Esophagus muscularis mucosa (tissue), 4 donors: Measurements from ENCODE around the gene PPTC7. TPM values are rescaled to one million over a fixed set of nuclear protein-coding genes. Genes with fewer than 3 reads are reported as not detected.

Experiments used
- DNase-seq: peaks from one replicate; pipeline ENCODE4 v3.0.0-alpha.2; 2017; ENCODE audit errors: extremely low spot score
- H3K27ac ChIP-seq, 4 donors: fragments of 200-600 bp; sonication (generic); replicated peaks in 1 of 4; 1 replicate in 3 of 4; 2 replicates in 1 of 4; pipeline ENCODE4 v1.5.1; 2016 to 2019; ENCODE audit warnings: mild to moderate bottlenecking in 1 of 4
- H3K27me3 ChIP-seq, 4 donors: fragments of 200-600 bp; sonication (generic); one replicate each; pipeline versions ENCODE4 v1.5.1 to v1.6.0; 2016 to 2019
- H3K36me3 ChIP-seq, 4 donors: fragments of 200-600 bp; sonication (generic); one replicate each; pipeline ENCODE4 v1.5.1; 2016 to 2019
- H3K4me1 ChIP-seq, 4 donors: fragments of 200-600 bp; sonication (generic); one replicate each; pipeline ENCODE4 v1.5.1; 2016 to 2019
- H3K4me3 ChIP-seq, 4 donors: fragments of 200-600 bp; sonication (generic); 1 replicate in 2 of 4; 2 replicates in 2 of 4; pipeline ENCODE4 v1.5.1; 2016 to 2019; ENCODE audit warnings: mild to moderate bottlenecking in 4 of 4, moderate library complexity in 1 of 4
- H3K9me3 ChIP-seq, 4 donors: fragments of 200-600 bp; sonication (generic); 1 replicate in 3 of 4; 2 replicates in 1 of 4; pipeline ENCODE4 v1.5.1; 2016 to 2019
- CTCF ChIP-seq, 3 experiments: fragments of 200-600 bp in 2 of 3; fragments of 450-650 bp in 1 of 3; sonication (generic) in 2 of 3; IDR thresholded peaks; one replicate each; pipeline ENCODE4 v1.5.1; 2017 to 2019; ENCODE audit warnings: antibody characterized with exemption in 3 of 3, mild to moderate bottlenecking in 2 of 3, moderate library complexity in 1 of 3
- EP300 ChIP-seq: sonication (generic); formaldehyde crosslinking; IDR thresholded peaks from one replicate; pipeline ENCODE4 v1.6.1; 2017; ENCODE audit warnings: antibody characterized with exemption
- POLR2A ChIP-seq: fragments of 450-650 bp; IDR thresholded peaks from one replicate; pipeline ENCODE4 v1.6.1; 2017; ENCODE audit warnings: antibody characterized with exemption, moderate library complexity, mild to moderate bottlenecking, low read depth
- POLR2AphosphoS5 ChIP-seq, 2 donors: sonication (generic); formaldehyde crosslinking; IDR thresholded peaks; one replicate each; pipeline ENCODE4 v1.6.1; 2017; ENCODE audit warnings: antibody characterized with exemption in 2 of 2
- WGBS: methylation state at CpG from one replicate; pipeline ENCODE4 v1.1.5; 2018; 5-methylcytosine and 5-hydroxymethylcytosine counted together
- intact Hi-C: fragments of 100-400 bp; cut with DNase I; formaldehyde crosslinking; loops from one replicate; pipeline ENCODE4 v1.15.1; 2023
- total RNA-seq, 4 donors: library from RNA; depleted of rRNA; stranded (reverse); fragments of >200 nt; gene quantifications; one replicate each; pipeline versions ENCODE4 v1.1.0 to v1.2.1, GENCODE V29; 2016

The PPTC7 gene
- total RNA-seq, 4 donors from 2014 or later = 36.6 to 55.6 (median 53.2) TPM

GRCh38 chr12:110537605-110538409, 45.3 kb downstream of the PPTC7 start:
- WGBS = 29% methylated on average over 8 of the region's 9 CpGs
- intact Hi-C loops = no loop called here
- no peak for TF ChIP-seq CTCF (IDR thresholded peaks at IDR 0.05)
- peak; percentile 55 to 68 for TF ChIP-seq POLR2AphosphoS5 (IDR thresholded peaks at IDR 0.05)
- peaks cover 0 to 50% (median 25%) of the 10 kb centered on the region in 4 donors for H3K36me3 ChIP-seq
- peak; percentile 70 for DNase-seq
- H3K9me3 ChIP-seq = no peaks in the 10 kb centered on the region
- peak overlapping the region; percentile 83 to 92 (median 89) for H3K27ac ChIP-seq
- no peak overlapping the region for H3K4me3 ChIP-seq
- H3K27me3 ChIP-seq = no peaks in the 10 kb centered on the region
- peaks cover 52 to 98% (median 93%) of the 10 kb centered on the region in 4 donors for H3K4me1 ChIP-seq

GRCh38 chr12:110536834-110537604, 46.1 kb downstream of the PPTC7 start:
- Histone ChIP-seq H3K27ac (peak overlapping the region; percentile 83 to 92 (median 89)), H3K9me3 (no peaks in the 10 kb centered on the region), H3K27me3 (no peaks in the 10 kb centered on the region), H3K36me3 (peaks cover 0 to 55% (median 25%) of the 10 kb centered on the region in 4 donors), H3K4me1 (peaks cover 52 to 98% (median 93%) of the 10 kb centered on the region in 4 donors), H3K4me3 (no peak overlapping the region)
- intact Hi-C loops = no loop called here
- WGBS = 70% methylated on average over 4 of the region's 4 CpGs
- TF ChIP-seq EP300 (no peak), CTCF (IDR thresholded peaks at IDR 0.05) (no peak), POLR2A (no peak), POLR2AphosphoS5 (IDR thresholded peaks at IDR 0.05) (no peak)
- DNase-seq = no peak

- no peak overlapping the region for H3K4me3 ChIP-seq
- intact Hi-C loops = no loop called here
- peak overlapping the region; percentile 42 to 92 (median 89) for H3K27ac ChIP-seq
- peaks cover 0 to 58% (median 21%) of the 10 kb centered on the region in 4 donors for H3K36me3 ChIP-seq
- TF ChIP-seq POLR2AphosphoS5 (IDR thresholded peaks at IDR 0.05) = no peak
- H3K4me1 ChIP-seq = peaks cover 59 to 95% (median 90%) of the 10 kb centered on the region in 4 donors
- WGBS = 46% methylated on average over 6 of the region's 6 CpGs
- no peaks in the 10 kb centered on the region for H3K27me3 ChIP-seq
- no peaks in the 10 kb centered on the region for H3K9me3 ChIP-seq
- DNase-seq = no peak
These were observed 48.3 kb downstream of the PPTC7 start for GRCh38 chr12:110534811-110535210.

GRCh38 chr12:110533607-110534006, 49.5 kb downstream of the PPTC7 start:
- H3K27ac ChIP-seq = peak overlapping the region in 3 of 4 donors; percentile 12 to 92 (median 42)
- no peak overlapping the region for H3K4me3 ChIP-seq
- H3K4me1 ChIP-seq = peaks cover 49 to 85% (median 82%) of the 10 kb centered on the region in 4 donors
- WGBS = 46% methylated on average over 6 of the region's 6 CpGs
- H3K36me3 ChIP-seq = peaks cover 0 to 52% (median 19%) of the 10 kb centered on the region in 4 donors
- no peaks in the 10 kb centered on the region for H3K9me3 ChIP-seq
- no peaks in the 10 kb centered on the region for H3K27me3 ChIP-seq
- TF ChIP-seq EP300 = no peak
- TF ChIP-seq CTCF (IDR thresholded peaks at IDR 0.05) = no peak
- no peak for TF ChIP-seq POLR2A
- no peak for TF ChIP-seq POLR2AphosphoS5 (IDR thresholded peaks at IDR 0.05)
- no peak for DNase-seq
- intact Hi-C loops = no loop called here

- Histone ChIP-seq H3K27me3 (no peaks in the 10 kb centered on the region), H3K4me3 (no peak overlapping the region), H3K9me3 (no peaks in the 10 kb centered on the region), H3K27ac (peak overlapping the region; percentile 43 to 68 (median 61)), H3K36me3 (peaks cover 0 to 42% (median 15%) of the 10 kb centered on the region in 4 donors), H3K4me1 (peaks cover 39 to 76% (median 73%) of the 10 kb centered on the region in 4 donors)
- TF ChIP-seq POLR2AphosphoS5 (IDR thresholded peaks at IDR 0.05) (no peak), POLR2A (no peak), EP300 (no peak), CTCF (IDR thresholded peaks at IDR 0.05) (no peak)
- WGBS = 62% methylated on average over 3 of the region's 3 CpGs
- no peak for DNase-seq
- intact Hi-C loops = no loop called here
These were observed 50.5 kb downstream of the PPTC7 start for GRCh38 chr12:110532644-110533043.
